NOMO-1 (cell line): ENCODE results near the gene TUT4.

Experiments
- DNase-seq, 2 experiments: peaks; one replicate each; lab custom pipeline; 2025; ENCODE audit not compliant: unreplicated experiment in 2 of 2; lab: John Stamatoyannopoulos, UW

TUT4 gene

GRCh38 chr1:52572387-52572786 is 19.5 kb upstream of the TUT4 start:
- no peak for DNase-seq

- no peak for DNase-seq
These were observed 18.9 kb upstream of the TUT4 start for GRCh38 chr1:52571783-52572182.

GRCh38 chr1:52569449-52570210 is 16.7 kb upstream of the TUT4 start:
- peak; percentile 57 to 90 for DNase-seq

GRCh38 chr1:52567943-52568342 is 15.1 kb upstream of the TUT4 start:
- DNase-seq: no peak

GRCh38 chr1:52562766-52563165 is 9.9 kb upstream of the TUT4 start:
- DNase-seq: no peak

- peak in 1 of 2 experiments; percentile 25 for DNase-seq
These were observed 7.0 kb upstream of the TUT4 start for GRCh38 chr1:52559875-52560274.

GRCh38 chr1:52558941-52559340 is 6.0 kb upstream of the TUT4 start:
- DNase-seq: no peak

GRCh38 chr1:52556641-52557360 is 3.9 kb upstream of the TUT4 start:
- DNase-seq: no peak

- peak in 1 of 2 experiments; percentile 40 for DNase-seq
These were observed 1.9 kb upstream of the TUT4 start for GRCh38 chr1:52554756-52555155.

- no peak for DNase-seq
These were observed 1.4 kb upstream of the TUT4 start for GRCh38 chr1:52554267-52554640.

GRCh38 chr1:52553362-52554266 is 722 bp upstream of the TUT4 start:
- peak; percentile 75 to 85 for DNase-seq

GRCh38 chr1:52552236-52552504 is 722 bp downstream of the TUT4 start:
- DNase-seq: peak; percentile 20 to 54

GRCh38 chr1:52551507-52552235 is 1.2 kb downstream of the TUT4 start:
- peak; percentile 26 to 36 for DNase-seq

GRCh38 chr1:52550447-52550846 is 2.4 kb downstream of the TUT4 start:
- no peak for DNase-seq

- no peak for DNase-seq
These were observed 3.6 kb downstream of the TUT4 start for GRCh38 chr1:52549267-52549666.

- DNase-seq: no peak
These were observed 6.0 kb downstream of the TUT4 start for GRCh38 chr1:52546852-52547251.

GRCh38 chr1:52544665-52545525 is 8.0 kb downstream of the TUT4 start:
- DNase-seq: no peak

- DNase-seq: no peak
These were observed 10.7 kb downstream of the TUT4 start for GRCh38 chr1:52542085-52542688.

- no peak for DNase-seq
These were observed 17.7 kb downstream of the TUT4 start for GRCh38 chr1:52534928-52535764.
